Measurements from ENCODE around the gene GCFC2.
"Not testable (repeated sequence)": the region's sequence is repeated elsewhere in the genome, so short reads cannot be mapped to it uniquely, and the experiment has no call there.

Gene GCFC2

GRCh38 chr2:75729861-75730260, 19.1 kb upstream of the GCFC2 start:
- peak; percentile 30 for TF ChIP-seq CTCF (IDR thresholded peaks at IDR 0.05; ENCODE audit: control insufficient read depth, insufficient read depth, low read depth, low read length, missing control alignments)
- H3K4me3 ChIP-seq (ENCODE audit: control insufficient read depth, low read depth, low read length): no peak overlapping the region
- DNase-seq (ENCODE audit: low read depth): no peak

- no peak for TF ChIP-seq CTCF (IDR thresholded peaks at IDR 0.05; ENCODE audit: control insufficient read depth, insufficient read depth, low read depth, low read length, missing control alignments)
- H3K4me3 ChIP-seq (ENCODE audit: control insufficient read depth, low read depth, low read length): no peak overlapping the region
- DNase-seq (ENCODE audit: low read depth): no peak
These were observed 18.1 kb upstream of the GCFC2 start for GRCh38 chr2:75728614-75729419.

GRCh38 chr2:75722687-75723086, 12.0 kb upstream of the GCFC2 start:
- no peak overlapping the region for H3K4me3 ChIP-seq (ENCODE audit: control insufficient read depth, low read depth, low read length)
- DNase-seq (ENCODE audit: low read depth): no peak
- TF ChIP-seq CTCF (IDR thresholded peaks at IDR 0.05; ENCODE audit: control insufficient read depth, insufficient read depth, low read depth, low read length, missing control alignments): no peak

- DNase-seq (ENCODE audit: low read depth): no peak
- TF ChIP-seq CTCF (IDR thresholded peaks at IDR 0.05; ENCODE audit: control insufficient read depth, insufficient read depth, low read depth, low read length, missing control alignments): no peak
- H3K4me3 ChIP-seq (ENCODE audit: control insufficient read depth, low read depth, low read length): no peak overlapping the region
These were observed 9.8 kb upstream of the GCFC2 start for GRCh38 chr2:75720525-75720924.

- no peak for DNase-seq (ENCODE audit: low read depth)
- TF ChIP-seq CTCF (IDR thresholded peaks at IDR 0.05; ENCODE audit: control insufficient read depth, insufficient read depth, low read depth, low read length, missing control alignments): no peak
These were observed 8.9 kb upstream of the GCFC2 start for GRCh38 chr2:75719616-75720015.

GRCh38 chr2:75716406-75716805, 5.7 kb upstream of the GCFC2 start:
- peak; percentile 8 for TF ChIP-seq CTCF (IDR thresholded peaks at IDR 0.05; ENCODE audit: control insufficient read depth, insufficient read depth, low read depth, low read length, missing control alignments)
- no peak overlapping the region for H3K4me3 ChIP-seq (ENCODE audit: control insufficient read depth, low read depth, low read length)
- DNase-seq (ENCODE audit: low read depth): no peak

More at GRCh38 chr2:75719616-75720015, 8.9 kb upstream of the GCFC2 start:
- no peak overlapping the region for H3K4me3 ChIP-seq (ENCODE audit: control insufficient read depth, low read depth, low read length)

GRCh38 chr2:75711590-75711989, 875 bp upstream of the GCFC2 start:
- not testable (repeated sequence) for DNase-seq (ENCODE audit: low read depth)

More at GRCh38 chr2:75711590-75711989, 875 bp upstream of the GCFC2 start:
- not testable (repeated sequence) for H3K4me3 ChIP-seq (ENCODE audit: control insufficient read depth, low read depth, low read length)
